Measurements from ENCODE around the gene SUSD5. TPM values are rescaled to one million over a fixed set of nuclear protein-coding genes. Genes with fewer than 3 reads are reported as not detected.
"Not testable (repeated sequence)": the region's sequence is repeated elsewhere in the genome, so short reads cannot be mapped to it uniquely, and the experiment has no call there.

The SUSD5 gene
- total RNA-seq, 1 donor from 2014 or later, result 3.1 TPM

GRCh38 chr3:33113772-33114621 lies 104.6 kb downstream of the SUSD5 start, which contains the start of gene CRTAP:
Gene CRTAP, plus strand, starts transcription at chr3:33114014. Its CDS starts 64 bp downstream, at chr3:33114078.
- Histone ChIP-seq H3K36me3 (no peaks in the 10 kb centered on the region), H2AFZ (replicated peaks) (peak within 1 kb of the TSS; percentile 86), H3K27ac (peak within 1 kb of the TSS; percentile 74), H3K4me3 (peak within 1 kb of the TSS; percentile 73), H3K9me3 (ENCODE audit: low read depth) (peaks cover 6% of the 10 kb centered on the region), H3F3A (ENCODE audit: low read depth) (peaks cover 27% of the 10 kb centered on the region), H3K4me1 (peaks cover 21% of the 10 kb centered on the region), H4K20me1 (ENCODE audit: low read depth) (peaks cover 5% of the 10 kb centered on the region), H3K27me3 (no peaks in the 10 kb centered on the region), H3K9ac (peak within 1 kb of the TSS; percentile 38), H3K79me2 (ENCODE audit: low read depth) (peaks cover 16% of the 10 kb centered on the region), H3K4me2 (peak within 1 kb of the TSS; percentile 90)
- peak within 1 kb of the TSS; percentile 91 for H3K4me3 Mint-ChIP-seq
- H3K27ac Mint-ChIP-seq, result peak within 1 kb of the TSS; percentile 79
- peaks cover 28% of the 10 kb centered on the region for H3K4me1 Mint-ChIP-seq
- DNase-seq (ENCODE audit: low spot score), result peak; percentile 94
- TF ChIP-seq EZH2 (IDR thresholded peaks at IDR 0.05) (no peak), EZH2phosphoT487 (IDR thresholded peaks at IDR 0.05) (no peak), CTCF (IDR thresholded peaks at IDR 0.05) (no peak)
- peaks cover 3% of the 10 kb centered on the region for H3K27me3 Mint-ChIP-seq (ENCODE audit: insufficient read depth, low read depth)
- no peaks in the 10 kb centered on the region for H3K9me3 Mint-ChIP-seq
- peaks cover 12% of the 10 kb centered on the region for H3K36me3 Mint-ChIP-seq

- Mint-ChIP-seq H3K9me3 (no peaks in the 10 kb centered on the region), H3K4me3 (no peak overlapping the region), H3K27ac (no peak overlapping the region), H3K4me1 (peaks cover 17% of the 10 kb centered on the region), H3K36me3 (peaks cover 3% of the 10 kb centered on the region), H3K27me3 (ENCODE audit: insufficient read depth, low read depth) (peaks cover 2% of the 10 kb centered on the region)
- H3K4me2 ChIP-seq, result no peak overlapping the region
- H3K27me3 ChIP-seq, result no peaks in the 10 kb centered on the region
- H3K4me1 ChIP-seq, result peaks cover 11% of the 10 kb centered on the region
- H3K79me2 ChIP-seq (ENCODE audit: low read depth), result peaks cover 11% of the 10 kb centered on the region
- H3K36me3 ChIP-seq, result no peaks in the 10 kb centered on the region
- DNase-seq (ENCODE audit: low spot score), result no peak
- H3K9me3 ChIP-seq (ENCODE audit: low read depth), result peaks cover 6% of the 10 kb centered on the region
- no peak overlapping the region for H3K4me3 ChIP-seq
- peaks cover 27% of the 10 kb centered on the region for H3F3A ChIP-seq (ENCODE audit: low read depth)
- no peak overlapping the region for H2AFZ ChIP-seq (replicated peaks)
- H3K9ac ChIP-seq, result no peak overlapping the region
- TF ChIP-seq EZH2phosphoT487 (IDR thresholded peaks at IDR 0.05) (no peak), CTCF (IDR thresholded peaks at IDR 0.05) (no peak), EZH2 (IDR thresholded peaks at IDR 0.05) (no peak)
- peaks cover 5% of the 10 kb centered on the region for H4K20me1 ChIP-seq (ENCODE audit: low read depth)
- no peak overlapping the region for H3K27ac ChIP-seq
Measured at GRCh38 chr3:33111581-33111980, 107.0 kb downstream of the SUSD5 start.

- not testable (repeated sequence) for H3K9ac ChIP-seq; H2AFZ ChIP-seq (replicated peaks); H4K20me1 ChIP-seq (ENCODE audit: low read depth); H3K4me3 Mint-ChIP-seq; H3K9me3 ChIP-seq (ENCODE audit: low read depth); H3K27ac ChIP-seq; H3K36me3 Mint-ChIP-seq; H3K9me3 Mint-ChIP-seq; H3K4me1 Mint-ChIP-seq; H3K4me3 ChIP-seq; DNase-seq (ENCODE audit: low spot score); H3K27me3 ChIP-seq; H3K4me1 ChIP-seq; H3K79me2 ChIP-seq (ENCODE audit: low read depth); H3K36me3 ChIP-seq; H3K27me3 Mint-ChIP-seq (ENCODE audit: insufficient read depth, low read depth); H3K4me2 ChIP-seq; H3F3A ChIP-seq (ENCODE audit: low read depth); H3K27ac Mint-ChIP-seq
Measured at GRCh38 chr3:33106854-33107253, 111.8 kb downstream of the SUSD5 start.

- H4K20me1 ChIP-seq (ENCODE audit: low read depth), result no peaks in the 10 kb centered on the region
- H3K27me3 Mint-ChIP-seq (ENCODE audit: insufficient read depth, low read depth), result peaks cover 10% of the 10 kb centered on the region
- H3K4me3 Mint-ChIP-seq, result no peak overlapping the region
- DNase-seq (ENCODE audit: low spot score), result no peak
- no peaks in the 10 kb centered on the region for H3K4me1 Mint-ChIP-seq
- TF ChIP-seq EZH2phosphoT487 (IDR thresholded peaks at IDR 0.05) (no peak), CTCF (IDR thresholded peaks at IDR 0.05) (no peak), EZH2 (IDR thresholded peaks at IDR 0.05) (no peak)
- no peak overlapping the region for H3K27ac Mint-ChIP-seq
- no peak overlapping the region for H3K9ac ChIP-seq
- no peaks in the 10 kb centered on the region for H3K9me3 Mint-ChIP-seq
- no peak overlapping the region for H3K4me2 ChIP-seq
- H3K27me3 ChIP-seq, result no peaks in the 10 kb centered on the region
- H3K9me3 ChIP-seq (ENCODE audit: low read depth), result no peaks in the 10 kb centered on the region
- no peaks in the 10 kb centered on the region for H3F3A ChIP-seq (ENCODE audit: low read depth)
- no peak overlapping the region for H2AFZ ChIP-seq (replicated peaks)
- H3K27ac ChIP-seq, result no peak overlapping the region
- H3K36me3 Mint-ChIP-seq, result no peaks in the 10 kb centered on the region
- no peaks in the 10 kb centered on the region for H3K79me2 ChIP-seq (ENCODE audit: low read depth)
- H3K36me3 ChIP-seq, result no peaks in the 10 kb centered on the region
- H3K4me3 ChIP-seq, result no peak overlapping the region
- no peaks in the 10 kb centered on the region for H3K4me1 ChIP-seq
Measured at GRCh38 chr3:33105341-33105948, 113.2 kb downstream of the SUSD5 start.

Data from neural progenitor cell (in vitro differentiated cells).